Measurements from ENCODE around the gene GIGYF2.

GIGYF2 gene

DNA sequence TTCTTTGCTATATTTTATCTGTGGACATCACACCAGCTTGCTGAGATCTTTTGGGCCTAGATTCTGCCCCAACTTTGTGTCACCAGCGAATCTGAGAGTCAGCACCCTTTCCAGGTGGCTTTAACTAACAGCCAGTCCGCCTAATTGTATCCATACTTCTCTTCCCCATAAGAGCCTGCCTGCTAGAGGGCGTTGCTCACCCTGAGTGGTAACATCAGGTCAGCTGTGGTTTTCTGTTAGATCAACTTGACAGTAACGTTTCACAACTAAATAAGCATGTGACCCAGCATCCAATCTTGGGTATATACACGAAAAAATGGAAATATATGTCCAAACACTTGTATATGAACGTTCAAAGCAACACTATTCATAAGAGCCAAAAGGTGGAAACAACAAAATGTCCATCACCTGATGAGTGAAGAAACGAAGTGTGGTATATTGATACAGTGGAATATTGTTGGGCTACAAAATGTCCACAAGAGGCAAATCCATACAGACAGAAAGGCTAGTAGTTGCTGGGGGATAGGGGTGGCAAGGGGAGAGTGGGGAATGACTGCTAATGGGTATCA is 38.8 kb upstream of the GIGYF2 start:
- Histone ChIP-seq H2BK5ac (ENCODE audit: low read length) (no peak overlapping the region), H3K27me3 (ENCODE audit: insufficient read depth, low read length, poor library complexity) (no peaks in the 10 kb centered on the region), H2BK15ac (replicated peaks; ENCODE audit: low read depth) (no peak overlapping the region), H3K4me3 (ENCODE audit: low read length) (no peak overlapping the region), H3K79me2 (ENCODE audit: control insufficient read depth, insufficient read depth, low read length) (no peaks in the 10 kb centered on the region), H3K36me3 (ENCODE audit: control insufficient read depth, insufficient read depth, low read length) (no peaks in the 10 kb centered on the region), H3K23ac (ENCODE audit: low read length) (no peak overlapping the region), H4K5ac (ENCODE audit: low read length) (no peak overlapping the region), H3K4ac (ENCODE audit: low read depth, low read length) (no peak overlapping the region), H3K18ac (ENCODE audit: low read length) (no peak overlapping the region), H2BK120ac (ENCODE audit: low read depth, low read length) (no peak overlapping the region), H4K8ac (ENCODE audit: low read depth, low read length) (no peak overlapping the region), H3K4me2 (ENCODE audit: low read length) (no peak overlapping the region), H3K56ac (ENCODE audit: low read length) (no peak overlapping the region), H3K27ac (ENCODE audit: low read depth, low read length) (no peak overlapping the region), H3K9ac (ENCODE audit: low read length) (no peak overlapping the region), H3K79me1 (ENCODE audit: low read length) (no peaks in the 10 kb centered on the region), H3K4me1 (ENCODE audit: control insufficient read depth, low read depth, low read length) (no peaks in the 10 kb centered on the region), H2AK5ac (ENCODE audit: low read length) (no peak overlapping the region)
- DNase-seq, result peak; percentile 25
- no CpG with 5 or more reads among the region's 7 CpGs for WGBS (ENCODE audit: extremely low coverage, insufficient coverage, low lambda C conversion rate)

GRCh38 chr2:232659359-232659758 is 37.8 kb upstream of the GIGYF2 start:
- Histone ChIP-seq H3K23ac (ENCODE audit: low read length) (no peak overlapping the region), H3K9ac (ENCODE audit: low read length) (no peak overlapping the region), H3K4ac (ENCODE audit: low read depth, low read length) (no peak overlapping the region), H3K27ac (ENCODE audit: low read depth, low read length) (no peak overlapping the region), H4K8ac (ENCODE audit: low read depth, low read length) (no peak overlapping the region), H3K36me3 (ENCODE audit: control insufficient read depth, insufficient read depth, low read length) (no peaks in the 10 kb centered on the region), H2BK15ac (replicated peaks; ENCODE audit: low read depth) (no peak overlapping the region), H2BK120ac (ENCODE audit: low read depth, low read length) (no peak overlapping the region), H3K4me2 (ENCODE audit: low read length) (no peak overlapping the region), H3K79me1 (ENCODE audit: low read length) (no peaks in the 10 kb centered on the region), H3K4me3 (ENCODE audit: low read length) (no peak overlapping the region), H3K18ac (ENCODE audit: low read length) (no peak overlapping the region), H4K5ac (ENCODE audit: low read length) (no peak overlapping the region), H3K4me1 (ENCODE audit: control insufficient read depth, low read depth, low read length) (no peaks in the 10 kb centered on the region), H2AK5ac (ENCODE audit: low read length) (no peak overlapping the region), H2BK5ac (ENCODE audit: low read length) (no peak overlapping the region), H3K56ac (ENCODE audit: low read length) (no peak overlapping the region), H3K27me3 (ENCODE audit: insufficient read depth, low read length, poor library complexity) (no peaks in the 10 kb centered on the region), H3K79me2 (ENCODE audit: control insufficient read depth, insufficient read depth, low read length) (no peaks in the 10 kb centered on the region)
- no CpG with 5 or more reads among the region's 2 CpGs for WGBS (ENCODE audit: extremely low coverage, insufficient coverage, low lambda C conversion rate)
- DNase-seq, result no peak

GRCh38 chr2:232662486-232663260 is 34.5 kb upstream of the GIGYF2 start:
- Histone ChIP-seq H3K23ac (ENCODE audit: low read length) (no peak overlapping the region), H3K56ac (ENCODE audit: low read length) (no peak overlapping the region), H3K27me3 (ENCODE audit: insufficient read depth, low read length, poor library complexity) (no peaks in the 10 kb centered on the region), H2AK5ac (ENCODE audit: low read length) (no peak overlapping the region), H3K27ac (ENCODE audit: low read depth, low read length) (no peak overlapping the region), H2BK120ac (ENCODE audit: low read depth, low read length) (no peak overlapping the region), H4K8ac (ENCODE audit: low read depth, low read length) (no peak overlapping the region), H3K79me1 (ENCODE audit: low read length) (no peaks in the 10 kb centered on the region), H3K4me1 (ENCODE audit: control insufficient read depth, low read depth, low read length) (no peaks in the 10 kb centered on the region), H2BK15ac (replicated peaks; ENCODE audit: low read depth) (no peak overlapping the region), H3K9ac (ENCODE audit: low read length) (no peak overlapping the region), H4K5ac (ENCODE audit: low read length) (no peak overlapping the region), H3K79me2 (ENCODE audit: control insufficient read depth, insufficient read depth, low read length) (no peaks in the 10 kb centered on the region), H3K4ac (ENCODE audit: low read depth, low read length) (no peak overlapping the region), H3K4me2 (ENCODE audit: low read length) (no peak overlapping the region), H3K4me3 (ENCODE audit: low read length) (no peak overlapping the region), H3K36me3 (ENCODE audit: control insufficient read depth, insufficient read depth, low read length) (no peaks in the 10 kb centered on the region), H2BK5ac (ENCODE audit: low read length) (no peak overlapping the region), H3K18ac (ENCODE audit: low read length) (no peak overlapping the region)
- WGBS (ENCODE audit: extremely low coverage, insufficient coverage, low lambda C conversion rate), result no CpG with 5 or more reads among the region's 16 CpGs
- DNase-seq, result no peak

DNA sequence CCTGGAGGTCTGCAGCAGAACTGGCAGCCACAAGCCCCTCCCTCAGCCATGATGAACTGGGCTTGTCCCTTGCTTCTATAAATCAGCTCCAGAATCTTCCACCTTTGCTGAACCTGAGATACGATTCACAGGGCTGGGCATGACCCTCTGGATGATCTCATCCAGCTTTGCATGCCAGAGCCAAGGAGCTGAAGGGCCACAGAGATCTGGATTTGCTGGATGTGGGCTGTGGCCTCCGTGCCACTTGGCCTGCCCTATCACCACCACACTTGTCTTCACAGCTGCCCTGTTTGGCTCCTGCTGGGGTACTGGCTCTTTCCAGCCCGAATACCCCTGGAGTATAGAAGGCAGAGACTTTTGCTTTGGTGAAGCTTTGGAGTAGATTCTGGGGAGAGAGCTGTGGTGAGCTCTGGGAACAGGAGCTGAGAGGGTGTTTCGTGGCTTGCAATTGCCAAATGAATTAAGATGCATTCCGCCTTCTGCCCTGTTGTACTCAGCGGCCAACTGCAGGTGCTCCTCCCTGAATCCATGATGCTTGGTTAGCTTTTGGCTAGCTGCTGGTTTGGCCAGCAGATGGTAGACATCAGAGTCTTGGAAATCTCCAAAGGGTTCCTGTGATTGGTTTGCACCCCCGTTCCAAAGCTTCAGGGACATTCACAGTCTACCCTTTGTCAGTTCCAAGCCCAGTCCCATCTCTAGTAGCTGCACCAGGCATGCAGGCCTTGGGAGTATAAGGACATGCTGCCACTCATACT is 30.9 kb upstream of the GIGYF2 start:
- Histone ChIP-seq H3K4me2 (ENCODE audit: low read length) (no peak overlapping the region), H4K5ac (ENCODE audit: low read length) (no peak overlapping the region), H2BK120ac (ENCODE audit: low read depth, low read length) (no peak overlapping the region), H3K79me2 (ENCODE audit: control insufficient read depth, insufficient read depth, low read length) (no peaks in the 10 kb centered on the region), H2AK5ac (ENCODE audit: low read length) (no peak overlapping the region), H3K23ac (ENCODE audit: low read length) (no peak overlapping the region), H3K18ac (ENCODE audit: low read length) (no peak overlapping the region), H3K27ac (ENCODE audit: low read depth, low read length) (no peak overlapping the region), H4K8ac (ENCODE audit: low read depth, low read length) (no peak overlapping the region), H3K4me1 (ENCODE audit: control insufficient read depth, low read depth, low read length) (no peaks in the 10 kb centered on the region), H3K4me3 (ENCODE audit: low read length) (no peak overlapping the region), H2BK15ac (replicated peaks; ENCODE audit: low read depth) (no peak overlapping the region), H3K4ac (ENCODE audit: low read depth, low read length) (no peak overlapping the region), H3K9ac (ENCODE audit: low read length) (no peak overlapping the region), H3K27me3 (ENCODE audit: insufficient read depth, low read length, poor library complexity) (no peaks in the 10 kb centered on the region), H3K36me3 (ENCODE audit: control insufficient read depth, insufficient read depth, low read length) (no peaks in the 10 kb centered on the region), H2BK5ac (ENCODE audit: low read length) (no peak overlapping the region), H3K79me1 (ENCODE audit: low read length) (no peaks in the 10 kb centered on the region), H3K56ac (ENCODE audit: low read length) (no peak overlapping the region)
- no CpG with 5 or more reads among the region's 7 CpGs for WGBS (ENCODE audit: extremely low coverage, insufficient coverage, low lambda C conversion rate)
- DNase-seq, result no peak

DNA sequence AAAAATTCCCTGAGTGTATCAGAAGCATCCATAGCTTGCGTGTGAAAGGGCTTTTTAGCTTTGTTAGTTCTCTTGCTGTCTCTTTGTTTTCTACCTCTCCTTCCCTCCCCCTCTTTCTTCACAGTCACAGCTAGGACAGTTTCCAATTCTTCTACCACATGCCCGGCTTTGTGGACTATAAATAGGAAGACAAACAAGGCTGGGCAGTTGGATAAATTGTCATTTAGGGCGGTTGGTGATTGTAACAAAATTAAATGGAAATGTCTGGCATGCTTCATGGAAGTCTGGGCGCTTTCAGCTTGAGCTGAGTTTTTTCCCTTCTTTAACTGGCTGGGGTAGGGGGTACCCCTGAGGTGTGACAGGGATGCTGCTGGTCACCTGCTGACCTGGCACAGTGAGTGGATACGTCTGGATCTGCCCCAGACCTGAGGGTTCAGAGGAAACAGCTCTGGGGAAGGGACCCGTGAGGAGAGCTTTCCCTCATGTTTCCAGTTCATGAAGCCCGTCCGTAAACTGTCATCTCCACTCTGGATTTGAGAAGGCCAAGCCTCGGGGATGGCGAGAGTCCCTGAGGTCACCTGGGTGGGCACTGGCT is 29.0 kb upstream of the GIGYF2 start:
- H3K4me3 ChIP-seq (ENCODE audit: low read length), result no peak overlapping the region
- DNase-seq, result no peak
- H3K9ac ChIP-seq (ENCODE audit: low read length), result no peak overlapping the region
- no peaks in the 10 kb centered on the region for H3K36me3 ChIP-seq (ENCODE audit: control insufficient read depth, insufficient read depth, low read length)
- no peak overlapping the region for H3K18ac ChIP-seq (ENCODE audit: low read length)
- H3K79me1 ChIP-seq (ENCODE audit: low read length), result no peaks in the 10 kb centered on the region
- H3K56ac ChIP-seq (ENCODE audit: low read length), result no peak overlapping the region
- H2BK120ac ChIP-seq (ENCODE audit: low read depth, low read length), result no peak overlapping the region
- H4K8ac ChIP-seq (ENCODE audit: low read depth, low read length), result no peak overlapping the region
- no peak overlapping the region for H2AK5ac ChIP-seq (ENCODE audit: low read length)
- no peaks in the 10 kb centered on the region for H3K79me2 ChIP-seq (ENCODE audit: control insufficient read depth, insufficient read depth, low read length)
- H4K5ac ChIP-seq (ENCODE audit: low read length), result no peak overlapping the region
- no CpG with 5 or more reads among the region's 10 CpGs for WGBS (ENCODE audit: extremely low coverage, insufficient coverage, low lambda C conversion rate)
- no peaks in the 10 kb centered on the region for H3K4me1 ChIP-seq (ENCODE audit: control insufficient read depth, low read depth, low read length)
- no peak overlapping the region for H3K4me2 ChIP-seq (ENCODE audit: low read length)
- no peaks in the 10 kb centered on the region for H3K27me3 ChIP-seq (ENCODE audit: insufficient read depth, low read length, poor library complexity)
- H2BK5ac ChIP-seq (ENCODE audit: low read length), result no peak overlapping the region
- H3K27ac ChIP-seq (ENCODE audit: low read depth, low read length), result no peak overlapping the region
- no peak overlapping the region for H2BK15ac ChIP-seq (replicated peaks; ENCODE audit: low read depth)
- H3K23ac ChIP-seq (ENCODE audit: low read length), result no peak overlapping the region
- no peak overlapping the region for H3K4ac ChIP-seq (ENCODE audit: low read depth, low read length)
